HUDEP-2 (cell line): ENCODE results near the gene SOSTDC1.
"Not testable (repeated sequence)": the region's sequence is repeated elsewhere in the genome, so short reads cannot be mapped to it uniquely, and the experiment has no call there.

Experiments
- DNase-seq, 76 experiments: peaks; one replicate each; lab custom pipeline; 2025; ENCODE audit not compliant: unreplicated experiment in 76 of 76; lab: John Stamatoyannopoulos, UW

SOSTDC1 gene

GRCh38 chr7:16465469-16466361, at the start of gene SOSTDC1:
Gene SOSTDC1 (minus strand): TSS chr7:16465738. CDS start chr7:16465668, 70 bp downstream.
- no peak for DNase-seq

- no peak for DNase-seq
Measured at GRCh38 chr7:16514729-16515128, 49.2 kb upstream of the SOSTDC1 start.

- DNase-seq, result no peak
Measured at GRCh38 chr7:16514271-16514670, 48.7 kb upstream of the SOSTDC1 start.

GRCh38 chr7:16512097-16512496, 46.6 kb upstream of the SOSTDC1 start:
- DNase-seq, result no peak

- DNase-seq, result no peak
Measured at GRCh38 chr7:16511314-16511713, 45.8 kb upstream of the SOSTDC1 start.

- DNase-seq, result no peak
Measured at GRCh38 chr7:16509829-16510228, 44.3 kb upstream of the SOSTDC1 start.

- not testable (repeated sequence) for DNase-seq
Measured at GRCh38 chr7:16506422-16506821, 40.9 kb upstream of the SOSTDC1 start.

GRCh38 chr7:16504019-16504418, 38.5 kb upstream of the SOSTDC1 start:
- no peak for DNase-seq

- no peak for DNase-seq
Measured at GRCh38 chr7:16502303-16502702, 36.8 kb upstream of the SOSTDC1 start.

GRCh38 chr7:16498122-16498521, 32.6 kb upstream of the SOSTDC1 start:
- DNase-seq, result no peak

GRCh38 chr7:16494955-16495719, 29.6 kb upstream of the SOSTDC1 start:
- DNase-seq, result no peak

GRCh38 chr7:16494551-16494950, 29.0 kb upstream of the SOSTDC1 start:
- no peak for DNase-seq

GRCh38 chr7:16493266-16493665, 27.7 kb upstream of the SOSTDC1 start:
- DNase-seq, result no peak

- no peak for DNase-seq
Measured at GRCh38 chr7:16492513-16493062, 27.1 kb upstream of the SOSTDC1 start.

GRCh38 chr7:16491148-16491547, 25.6 kb upstream of the SOSTDC1 start:
- DNase-seq, result no peak

GRCh38 chr7:16484453-16485158, 19.1 kb upstream of the SOSTDC1 start:
- no peak for DNase-seq

GRCh38 chr7:16479591-16479990, 14.1 kb upstream of the SOSTDC1 start:
- no peak for DNase-seq

GRCh38 chr7:16479161-16479560, 13.6 kb upstream of the SOSTDC1 start:
- no peak for DNase-seq

GRCh38 chr7:16471933-16472332, 6.4 kb upstream of the SOSTDC1 start:
- DNase-seq, result no peak

- no peak for DNase-seq
Measured at GRCh38 chr7:16463949-16464715, 1.4 kb downstream of the SOSTDC1 start.
